GM19467 (cell line): ENCODE measurements around the gene MYO1B.

Source experiments
- ATAC-seq: cut with Tn5 transposase; IDR thresholded peaks from one replicate; pipeline ENCODE4 v1.9.1; 2021; ENCODE audit warnings: mild to moderate bottlenecking, moderate library complexity; ENCODE audit not compliant: unreplicated experiment

The MYO1B gene

GRCh38 chr2:191245046-191245868 lies at the start of gene MYO1B:
MYO1B (plus strand) TSS chr2:191245404; CDS start chr2:191276896, 31,492 bp downstream.
- peak; percentile 50 for ATAC-seq

- no peak for ATAC-seq
Observed at GRCh38 chr2:191197096-191197495, 48.1 kb upstream of the MYO1B start.

GRCh38 chr2:191198271-191198670 lies 46.9 kb upstream of the MYO1B start:
- ATAC-seq, result no peak

- no peak for ATAC-seq
Observed at GRCh38 chr2:191199929-191200512, 45.2 kb upstream of the MYO1B start.

GRCh38 chr2:191200910-191201309 lies 44.3 kb upstream of the MYO1B start:
- no peak for ATAC-seq

GRCh38 chr2:191202209-191202721 lies 42.9 kb upstream of the MYO1B start:
- no peak for ATAC-seq

- no peak for ATAC-seq
Observed at GRCh38 chr2:191202881-191203397, 42.3 kb upstream of the MYO1B start.

GRCh38 chr2:191204433-191204832 lies 40.8 kb upstream of the MYO1B start:
- no peak for ATAC-seq

- no peak for ATAC-seq
Observed at GRCh38 chr2:191206613-191207471, 38.4 kb upstream of the MYO1B start.

GRCh38 chr2:191209340-191209739 lies 35.9 kb upstream of the MYO1B start:
- no peak for ATAC-seq

- ATAC-seq, result no peak
Observed at GRCh38 chr2:191212119-191212518, 33.1 kb upstream of the MYO1B start.

GRCh38 chr2:191213333-191213732 lies 31.9 kb upstream of the MYO1B start:
- ATAC-seq, result no peak

GRCh38 chr2:191215230-191215629 lies 30.0 kb upstream of the MYO1B start:
- no peak for ATAC-seq

- no peak for ATAC-seq
Observed at GRCh38 chr2:191215666-191216065, 29.5 kb upstream of the MYO1B start.

- no peak for ATAC-seq
Observed at GRCh38 chr2:191217580-191217979, 27.6 kb upstream of the MYO1B start.

- peak; percentile 59 for ATAC-seq
Observed at GRCh38 chr2:191218292-191218898, 26.8 kb upstream of the MYO1B start.

GRCh38 chr2:191220671-191221070 lies 24.5 kb upstream of the MYO1B start:
- ATAC-seq, result peak; percentile 44

GRCh38 chr2:191221666-191222065 lies 23.5 kb upstream of the MYO1B start:
- ATAC-seq, result no peak

GRCh38 chr2:191222507-191222906 lies 22.7 kb upstream of the MYO1B start:
- ATAC-seq, result peak; percentile 44

- ATAC-seq, result no peak
Observed at GRCh38 chr2:191222952-191223351, 22.3 kb upstream of the MYO1B start.

- no peak for ATAC-seq
Observed at GRCh38 chr2:191225126-191225525, 20.1 kb upstream of the MYO1B start.
